Fibroblast of lung (primary cell): ENCODE results near the gene C1QTNF8. TPM values are rescaled to one million over a fixed set of nuclear protein-coding genes. Genes with fewer than 3 reads are reported as not detected.

ENCODE experiments used
- DNase-seq, 2 donors: peaks; one replicate each; pipeline versions ENCODE4 v3.0.0 to v3.0.0-alpha.2; 2010; ENCODE audit warnings: low read depth in 2 of 2
- H2AFZ ChIP-seq: 2 replicates; pipeline ENCODE4 v1.5.1; 2012; ENCODE audit warnings: low read length, control low read depth, inconsistent platforms
- H3K27ac ChIP-seq: 2 replicates; pipeline ENCODE4 v1.5.1; 2011; ENCODE audit warnings: low read length, control low read depth; ENCODE audit not compliant: insufficient read depth
- H3K27me3 ChIP-seq: 2 replicates; pipeline ENCODE4 v1.5.1; 2011; ENCODE audit warnings: mild to moderate bottlenecking, low read length; ENCODE audit not compliant: control insufficient read depth, insufficient read depth
- H3K36me3 ChIP-seq: 2 replicates; pipeline ENCODE4 v1.5.1; 2011; ENCODE audit warnings: low read length; ENCODE audit not compliant: control insufficient read depth, insufficient read depth
- H3K4me1 ChIP-seq: 2 replicates; pipeline ENCODE4 v1.5.1; 2011; ENCODE audit warnings: low read length; ENCODE audit not compliant: control insufficient read depth, insufficient read depth; ENCODE audit errors: extremely low read depth
- H3K4me2 ChIP-seq: 2 replicates; pipeline ENCODE4 v1.5.1; 2011; ENCODE audit warnings: low read length, control low read depth; ENCODE audit not compliant: insufficient read depth; ENCODE audit errors: extremely low read depth
- H3K4me3 ChIP-seq, 4 experiments: fragments of 200-600 bp in 1 of 4; sonication (generic) in 1 of 4; replicated peaks in 1 of 4; 2 replicates each; pipeline ENCODE4 v1.5.1; 2011 to 2016; ENCODE audit warnings: low read length in 4 of 4, low read depth in 3 of 4, mild to moderate bottlenecking in 3 of 4, control low read depth in 2 of 4, inconsistent platforms in 1 of 4, mixed read lengths in 1 of 4; ENCODE audit not compliant: insufficient read depth in 1 of 4; ENCODE audit errors: control extremely low read depth in 1 of 4
- H3K79me2 ChIP-seq: 2 replicates; pipeline ENCODE4 v1.5.1; 2012; ENCODE audit warnings: mild to moderate bottlenecking, low read length, inconsistent platforms; ENCODE audit not compliant: control insufficient read depth, insufficient read depth
- H3K9ac ChIP-seq: 2 replicates; pipeline ENCODE4 v1.5.1; 2011; ENCODE audit warnings: mild to moderate bottlenecking, low read length, control low read depth; ENCODE audit not compliant: insufficient read depth
- H3K9me3 ChIP-seq: 2 replicates; pipeline ENCODE4 v1.5.1; 2012; ENCODE audit warnings: low read depth, low read length; ENCODE audit not compliant: control insufficient read depth, insufficient read depth
- H4K20me1 ChIP-seq: 2 replicates; pipeline ENCODE4 v1.5.1; 2011; ENCODE audit warnings: low read length; ENCODE audit not compliant: control insufficient read depth, insufficient read depth; ENCODE audit errors: extremely low read depth
- CTCF ChIP-seq, 2 donors: IDR thresholded peaks in 1 of 2; conservative IDR thresholded peaks in 1 of 2; 1 replicate in 1 of 2; 2 replicates in 1 of 2; pipeline ENCODE4 v1.5.1; 2011 to 2012; ENCODE audit warnings: low read length in 2 of 2, control low read depth in 1 of 2, inconsistent platforms in 1 of 2, low read depth in 1 of 2, mild to moderate bottlenecking in 1 of 2
- EZH2 ChIP-seq: IDR thresholded peaks from 2 replicates; pipeline ENCODE4 v1.5.1; 2012; ENCODE audit warnings: low read length, control low read depth, mild to moderate bottlenecking; ENCODE audit errors: missing control alignments
- polyA plus RNA-seq, 2 donors: library from polyadenylated mRNA; depleted of rRNA in 1 of 2; stranded (reverse) in 1 of 2; unstranded in 1 of 2; fragments of >200 nt; gene quantifications; 2 replicates each; pipeline ENCODE4 v1.2.1, GENCODE V29; 2011 to 2012; ENCODE audit warnings: missing spikeins in 1 of 2
- total RNA-seq: library from RNA; depleted of rRNA; stranded (reverse); fragments of >200 nt; gene quantifications from 2 replicates; pipeline ENCODE4 v1.2.1, GENCODE V29; 2014

C1QTNF8 gene
- total and polyA plus RNA-seq, 2 donors (not counting 1 experiment from before 2014, with no cell fraction given): not detected

GRCh38 chr16:1053121-1053521 lies 42.9 kb downstream of the C1QTNF8 start:
- Histone ChIP-seq H4K20me1 (no peaks in the 10 kb centered on the region), H3K9ac (no peak overlapping the region), H3K9me3 (no peaks in the 10 kb centered on the region), H3K27ac (no peak overlapping the region), H3K27me3 (no peaks in the 10 kb centered on the region), H2AFZ (no peak overlapping the region), H3K4me1 (no peaks in the 10 kb centered on the region), H3K36me3 (no peaks in the 10 kb centered on the region), H3K79me2 (no peaks in the 10 kb centered on the region), H3K4me3 (no peak overlapping the region), H3K4me2 (no peak overlapping the region)
- no peak for DNase-seq
- no peak for TF ChIP-seq EZH2
- TF ChIP-seq CTCF (conservative IDR thresholded peaks at IDR 0.05 in 1 of 2, IDR thresholded peaks at IDR 0.05 in 1 of 2; ENCODE audit: low read depth in 1 of 2, low read length in 2 of 2): no peak

GRCh38 chr16:1052721-1053120 lies 43.3 kb downstream of the C1QTNF8 start:
- Histone ChIP-seq H3K27ac (no peak overlapping the region), H2AFZ (no peak overlapping the region), H4K20me1 (no peaks in the 10 kb centered on the region), H3K79me2 (no peaks in the 10 kb centered on the region), H3K9me3 (no peaks in the 10 kb centered on the region), H3K4me2 (no peak overlapping the region), H3K9ac (no peak overlapping the region), H3K4me3 (no peak overlapping the region), H3K27me3 (no peaks in the 10 kb centered on the region), H3K4me1 (no peaks in the 10 kb centered on the region), H3K36me3 (no peaks in the 10 kb centered on the region)
- no peak for DNase-seq
- no peak for TF ChIP-seq EZH2
- TF ChIP-seq CTCF (conservative IDR thresholded peaks at IDR 0.05 in 1 of 2, IDR thresholded peaks at IDR 0.05 in 1 of 2; ENCODE audit: low read depth in 1 of 2, low read length in 2 of 2): no peak

DNA sequence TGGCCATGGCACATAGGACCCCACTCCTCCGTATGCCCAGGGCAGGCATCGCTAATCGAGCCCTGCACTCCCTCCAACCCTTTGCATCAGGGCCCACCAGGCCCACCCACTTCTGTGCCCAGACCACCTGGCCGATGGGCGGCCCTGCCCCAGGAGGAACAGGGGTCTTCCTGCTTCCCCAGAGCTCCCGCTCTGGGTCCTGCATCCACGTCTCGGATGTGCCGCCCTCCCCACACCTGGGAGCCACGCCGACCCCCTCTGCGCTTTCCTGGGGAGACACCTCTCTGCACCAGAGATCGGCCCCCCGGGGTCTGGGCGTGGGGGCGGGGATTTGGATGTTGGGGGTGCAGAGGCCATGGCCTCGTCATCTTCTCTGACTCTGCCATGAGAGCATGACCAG lies 44.6 kb downstream of the C1QTNF8 start:
- no peak for TF ChIP-seq EZH2
- no peak for TF ChIP-seq CTCF (conservative IDR thresholded peaks at IDR 0.05 in 1 of 2, IDR thresholded peaks at IDR 0.05 in 1 of 2; ENCODE audit: low read depth in 1 of 2, low read length in 2 of 2)
- Histone ChIP-seq H2AFZ (no peak overlapping the region), H3K9me3 (no peaks in the 10 kb centered on the region), H3K4me3 (no peak overlapping the region), H3K4me1 (no peaks in the 10 kb centered on the region), H3K36me3 (no peaks in the 10 kb centered on the region), H4K20me1 (no peaks in the 10 kb centered on the region), H3K9ac (no peak overlapping the region), H3K4me2 (no peak overlapping the region), H3K79me2 (no peaks in the 10 kb centered on the region), H3K27me3 (no peaks in the 10 kb centered on the region), H3K27ac (no peak overlapping the region)
- DNase-seq: no peak
